HT1080 (cell line): ENCODE measurements around the gene GRIN3B. TPM values are rescaled to one million over a fixed set of nuclear protein-coding genes. Genes with fewer than 3 reads are reported as not detected.
"Not testable (repeated sequence)": the region's sequence is repeated elsewhere in the genome, so short reads cannot be mapped to it uniquely, and the experiment has no call there.

Experiments
- DNase-seq: peaks from one replicate; pipeline ENCODE4 v3.0.0-alpha.2; 2015; ENCODE audit warnings: low read depth
- polyA plus RNA-seq, 2 experiments: library from polyadenylated mRNA; depleted of rRNA; stranded (reverse); fragments of >200 nt; gene quantifications; 2 replicates each; pipeline ENCODE4 v1.2.3, GENCODE V29; 2015
- total RNA-seq: library from RNA; depleted of rRNA; stranded (reverse); fragments of >200 nt; shearing (Covaris generic); gene quantifications from 2 replicates; pipeline ENCODE4 v1.2.3, GENCODE V29; 2014; rRNA removed

The GRIN3B gene
- total RNA-seq, result 0.03 TPM in 1 of 2 replicates, not detected in the other
- 0.08 and 0.18 TPM in 2 replicates for polyA plus RNA-seq (2015; cell fraction: cytosol; rRNA removed)
- 0.62 and 0.73 TPM in 2 replicates for polyA plus RNA-seq (2015; cell fraction: nucleus; rRNA removed)

- DNase-seq, result peak; percentile 50
Measured at GRCh38 chr19:1000095-1000494, at the start of gene GRIN3B. Gene GRIN3B (plus strand): TSS chr19:1000419. CDS start chr19:1000438, 19 bp downstream.

- DNase-seq, result no peak
Measured at GRCh38 chr19:952049-952679, 48.1 kb upstream of the GRIN3B start.

- DNase-seq, result no peak
Measured at GRCh38 chr19:952680-953444, 47.4 kb upstream of the GRIN3B start.

- DNase-seq, result no peak
Measured at GRCh38 chr19:953445-954271, 46.6 kb upstream of the GRIN3B start.

GRCh38 chr19:954272-954671 is 45.9 kb upstream of the GRIN3B start:
- DNase-seq, result no peak

- DNase-seq, result no peak
Measured at GRCh38 chr19:954672-955494, 45.3 kb upstream of the GRIN3B start.

GRCh38 chr19:955803-956765 is 44.1 kb upstream of the GRIN3B start:
- no peak for DNase-seq

- no peak for DNase-seq
Measured at GRCh38 chr19:956766-957440, 43.3 kb upstream of the GRIN3B start.

GRCh38 chr19:957578-957977 is 42.6 kb upstream of the GRIN3B start:
- not testable (repeated sequence) for DNase-seq

- peak; percentile 21 for DNase-seq
Measured at GRCh38 chr19:958967-959855, 41.0 kb upstream of the GRIN3B start.

GRCh38 chr19:960020-960419 is 40.2 kb upstream of the GRIN3B start:
- no peak for DNase-seq

GRCh38 chr19:960601-960938 is 39.6 kb upstream of the GRIN3B start:
- DNase-seq, result no peak

- no peak for DNase-seq
Measured at GRCh38 chr19:961866-962620, 38.2 kb upstream of the GRIN3B start.

- DNase-seq, result no peak
Measured at GRCh38 chr19:962683-963400, 37.4 kb upstream of the GRIN3B start.

GRCh38 chr19:963486-963951 is 36.7 kb upstream of the GRIN3B start:
- DNase-seq, result no peak

GRCh38 chr19:964116-964520 is 36.1 kb upstream of the GRIN3B start:
- DNase-seq, result no peak
